ENCODE results near the gene ZNF346. TPM values are rescaled to one million over a fixed set of nuclear protein-coding genes. Genes with fewer than 3 reads are reported as not detected.
A peak's percentile ranks its signal among the peaks of the same experiment; 100 is the strongest.

ZNF346 gene
- total RNA-seq, 6 donors from 2014 or later, result 9.3 to 31.4 (median 16.8) TPM

GRCh38 chr5:177087398-177088005 is 65.0 kb downstream of the ZNF346 start:
- TF ChIP-seq EP300 (IDR thresholded peaks at IDR 0.05) (no peak), POLR2AphosphoS5 (IDR thresholded peaks at IDR 0.05) (no peak), POLR2A (IDR thresholded peaks at IDR 0.05) (no peak)
- TF ChIP-seq, protein P1, sequence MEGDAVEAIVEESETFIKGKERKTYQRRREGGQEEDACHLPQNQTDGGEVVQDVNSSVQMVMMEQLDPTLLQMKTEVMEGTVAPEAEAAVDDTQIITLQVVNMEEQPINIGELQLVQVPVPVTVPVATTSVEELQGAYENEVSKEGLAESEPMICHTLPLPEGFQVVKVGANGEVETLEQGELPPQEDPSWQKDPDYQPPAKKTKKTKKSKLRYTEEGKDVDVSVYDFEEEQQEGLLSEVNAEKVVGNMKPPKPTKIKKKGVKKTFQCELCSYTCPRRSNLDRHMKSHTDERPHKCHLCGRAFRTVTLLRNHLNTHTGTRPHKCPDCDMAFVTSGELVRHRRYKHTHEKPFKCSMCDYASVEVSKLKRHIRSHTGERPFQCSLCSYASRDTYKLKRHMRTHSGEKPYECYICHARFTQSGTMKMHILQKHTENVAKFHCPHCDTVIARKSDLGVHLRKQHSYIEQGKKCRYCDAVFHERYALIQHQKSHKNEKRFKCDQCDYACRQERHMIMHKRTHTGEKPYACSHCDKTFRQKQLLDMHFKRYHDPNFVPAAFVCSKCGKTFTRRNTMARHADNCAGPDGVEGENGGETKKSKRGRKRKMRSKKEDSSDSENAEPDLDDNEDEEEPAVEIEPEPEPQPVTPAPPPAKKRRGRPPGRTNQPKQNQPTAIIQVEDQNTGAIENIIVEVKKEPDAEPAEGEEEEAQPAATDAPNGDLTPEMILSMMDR (IDR thresholded peaks at IDR 0.05), result no peak
- Histone ChIP-seq H3K9me3 (no peaks in the 10 kb centered on the region), H3K36me3 (no peaks in the 10 kb centered on the region), H3K27ac (peak overlapping the region; percentile 61 to 80 (median 72)), H3K4me1 (peaks cover 9 to 17% (median 15%) of the 10 kb centered on the region in 4 donors), H3K27me3 (no peaks in the 10 kb centered on the region), H3K4me3 (peak overlapping the region; percentile 54 to 63 (median 55))
- ATAC-seq (ENCODE audit: low FRiP score in 2 of 2) (no peak), DNase-seq (no peak)
- WGBS, 2 donors, result 34 to 83% methylated on average over 5 to 20 of the region's 23 CpGs

DNA sequence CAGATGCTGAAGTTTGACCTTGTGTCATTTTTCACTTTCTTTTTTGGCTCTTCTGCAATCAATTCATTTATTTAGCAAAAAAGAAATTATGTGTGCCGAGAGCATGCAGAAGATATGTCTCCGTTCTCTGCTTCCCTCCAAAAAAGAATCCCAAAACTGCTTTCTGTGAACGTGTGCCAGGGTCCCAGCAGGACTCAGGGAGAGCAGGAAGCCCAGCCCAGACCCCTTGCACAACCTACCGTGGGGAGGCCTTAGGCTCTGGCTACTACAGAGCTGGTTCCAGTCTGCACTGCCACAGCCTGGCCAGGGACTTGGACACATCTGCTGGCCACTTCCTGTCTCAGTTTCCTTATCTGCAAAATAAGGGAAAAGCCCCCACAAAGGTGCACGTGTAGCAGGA is 66.6 kb downstream of the ZNF346 start:
- 49 to 58% methylated on average over 5 of the region's 5 CpGs for WGBS, 2 donors
- TF ChIP-seq EP300 (IDR thresholded peaks at IDR 0.05) (no peak), POLR2A (IDR thresholded peaks at IDR 0.05) (no peak), POLR2AphosphoS5 (IDR thresholded peaks at IDR 0.05) (no peak)
- TF ChIP-seq, protein P1 (IDR thresholded peaks at IDR 0.05), result no peak
- Histone ChIP-seq H3K4me3 (peak overlapping the region in 2 of 4 donors; percentile 24 to 25), H3K36me3 (no peaks in the 10 kb centered on the region), H3K27ac (peak overlapping the region in 3 of 4 donors; percentile 52 to 68 (median 57)), H3K9me3 (no peaks in the 10 kb centered on the region), H3K27me3 (no peaks in the 10 kb centered on the region), H3K4me1 (peaks cover 16 to 20% (median 16%) of the 10 kb centered on the region in 4 donors)
- DNase-seq (no peak), ATAC-seq (ENCODE audit: low FRiP score in 2 of 2) (no peak)

DNA sequence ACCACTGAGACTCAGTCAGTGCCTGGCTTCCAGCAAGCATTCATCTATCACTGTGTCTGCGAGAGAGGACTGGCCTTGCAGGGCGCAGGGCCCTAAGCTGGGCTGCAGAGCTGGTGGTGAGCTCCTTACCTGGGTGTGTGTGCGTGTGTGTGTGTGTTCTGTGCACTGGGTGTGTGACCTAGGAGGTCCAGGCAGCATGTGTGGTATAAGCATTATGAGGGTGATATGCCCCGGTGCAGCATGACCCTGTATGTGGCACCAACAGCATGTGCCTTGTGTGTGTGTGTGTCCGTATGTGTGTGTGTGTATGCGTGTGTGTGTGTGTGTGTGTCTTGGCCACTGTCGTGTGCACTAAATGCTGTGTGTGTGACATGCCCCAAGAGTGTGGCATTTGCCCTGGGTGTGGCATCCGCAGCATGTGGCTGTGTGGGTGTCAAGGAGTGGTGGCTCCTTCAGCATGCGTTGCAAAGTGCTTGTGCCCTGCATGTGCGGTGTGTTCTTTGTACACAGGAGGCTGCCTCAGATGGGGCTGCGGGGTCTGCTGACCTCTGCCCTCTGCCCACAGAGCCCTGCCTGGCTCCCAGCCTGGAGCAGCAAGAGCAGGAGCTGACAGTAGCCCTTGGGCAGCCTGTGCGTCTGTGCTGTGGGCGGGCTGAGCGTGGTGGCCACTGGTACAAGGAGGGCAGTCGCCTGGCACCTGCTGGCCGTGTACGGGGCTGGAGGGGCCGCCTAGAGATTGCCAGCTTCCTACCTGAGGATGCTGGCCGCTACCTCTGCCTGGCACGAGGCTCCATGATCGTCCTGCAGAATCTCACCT is 67.5 kb downstream of the ZNF346 start:
- 68 to 73% methylated on average over 6 to 21 of the region's 21 CpGs for WGBS, 2 donors
- TF ChIP-seq POLR2AphosphoS5 (IDR thresholded peaks at IDR 0.05) (no peak), POLR2A (IDR thresholded peaks at IDR 0.05) (no peak), EP300 (IDR thresholded peaks at IDR 0.05) (no peak)
- TF ChIP-seq, protein P1 (IDR thresholded peaks at IDR 0.05), result no peak
- Histone ChIP-seq H3K27ac (peak overlapping the region in 2 of 4 donors; percentile 57 to 68), H3K4me1 (peaks cover 24 to 29% (median 25%) of the 10 kb centered on the region in 4 donors), H3K9me3 (no peaks in the 10 kb centered on the region), H3K4me3 (peak overlapping the region in 2 of 4 donors; percentile 24 to 25), H3K27me3 (no peaks in the 10 kb centered on the region), H3K36me3 (no peaks in the 10 kb centered on the region)
- DNase-seq (no peak), ATAC-seq (ENCODE audit: low FRiP score in 2 of 2) (no peak)

DNA sequence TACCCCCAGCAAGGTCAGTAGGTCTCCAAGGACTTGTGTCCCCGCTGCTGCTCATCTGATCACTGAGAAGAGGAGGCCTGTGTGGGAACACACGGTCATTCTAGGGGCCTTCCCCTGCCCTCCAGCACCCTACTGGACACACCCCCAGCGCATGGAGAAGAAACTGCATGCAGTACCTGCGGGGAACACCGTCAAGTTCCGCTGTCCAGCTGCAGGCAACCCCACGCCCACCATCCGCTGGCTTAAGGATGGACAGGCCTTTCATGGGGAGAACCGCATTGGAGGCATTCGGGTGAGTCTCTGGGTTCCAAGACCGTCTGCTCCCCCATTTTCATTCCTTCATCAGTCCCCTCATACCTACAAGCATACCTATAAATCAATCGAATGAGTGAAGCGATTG is 68.3 kb downstream of the ZNF346 start:
- no peak overlapping the region for H3K4me3 ChIP-seq
- ATAC-seq (ENCODE audit: low FRiP score in 2 of 2), result no peak
- no peaks in the 10 kb centered on the region for H3K27me3 ChIP-seq
- H3K27ac ChIP-seq, result peak overlapping the region in 1 of 4 donors; percentile 68
- 94% methylated on average over 12 to 13 of the region's 13 CpGs for WGBS, 2 donors
- no peak for DNase-seq
- H3K4me1 ChIP-seq, result peaks cover 28 to 37% (median 32%) of the 10 kb centered on the region in 4 donors
- H3K9me3 ChIP-seq, result no peaks in the 10 kb centered on the region
- TF ChIP-seq, protein P1 (IDR thresholded peaks at IDR 0.05), result no peak
- TF ChIP-seq EP300 (IDR thresholded peaks at IDR 0.05) (no peak), POLR2A (IDR thresholded peaks at IDR 0.05) (no peak), POLR2AphosphoS5 (IDR thresholded peaks at IDR 0.05) (no peak)
- H3K36me3 ChIP-seq, result no peaks in the 10 kb centered on the region

All from upper lobe of left lung (tissue), 6 donors.